T-helper 17 cell (primary cell): ENCODE measurements around the gene AKR1C1. TPM values are rescaled to one million over a fixed set of nuclear protein-coding genes. Genes with fewer than 3 reads are reported as not detected.
"Not testable (repeated sequence)": the region's sequence is repeated elsewhere in the genome, so short reads cannot be mapped to it uniquely, and the experiment has no call there.

Source experiments
- ATAC-seq: fragments of 150-1000 bp; cut with Tn5 transposase; 2 replicates; pipeline ENCODE4 v1.10.0; 2021; ENCODE audit warnings: mild to moderate bottlenecking, moderate library complexity
- DNase-seq, 3 donors: peaks; one replicate each; pipeline versions ENCODE4 v3.0.0 to v3.0.0-alpha.2; 2020 to 2021
- H3K9me3 ChIP-seq: one replicate; pipeline ENCODE4 v1.7.0; 2013; ENCODE audit warnings: low read length, mild to moderate bottlenecking; ENCODE audit not compliant: control insufficient read depth, poor library complexity, severe bottlenecking
- H3K27ac Mint-ChIP-seq: one replicate; pipeline ENCODE4 v1.8.0; 2022; ENCODE audit warnings: mild to moderate bottlenecking, moderate library complexity, mixed read lengths
- H3K27me3 Mint-ChIP-seq: one replicate; pipeline ENCODE4 v1.8.0; 2022; ENCODE audit warnings: mixed read lengths
- H3K36me3 Mint-ChIP-seq: one replicate; pipeline ENCODE4 v1.8.0; 2022; ENCODE audit warnings: low read depth, mixed read lengths
- H3K4me1 Mint-ChIP-seq: one replicate; pipeline ENCODE4 v1.8.0; 2022; ENCODE audit warnings: mild to moderate bottlenecking, mixed read lengths
- H3K4me3 Mint-ChIP-seq: one replicate; pipeline ENCODE4 v1.8.0; 2022; ENCODE audit warnings: mild to moderate bottlenecking, moderate library complexity, mixed read lengths
- total RNA-seq, 4 donors: library from RNA in 2 of 4; stranded (reverse) in 2 of 4; gene quantifications; one replicate each; pipeline ENCODE4 v1.2.3 and lab custom pipeline; 2022 to 2026

The AKR1C1 gene
- total RNA-seq, 2 donors from 2014 or later: 1.0 to 1.2 TPM

DNA sequence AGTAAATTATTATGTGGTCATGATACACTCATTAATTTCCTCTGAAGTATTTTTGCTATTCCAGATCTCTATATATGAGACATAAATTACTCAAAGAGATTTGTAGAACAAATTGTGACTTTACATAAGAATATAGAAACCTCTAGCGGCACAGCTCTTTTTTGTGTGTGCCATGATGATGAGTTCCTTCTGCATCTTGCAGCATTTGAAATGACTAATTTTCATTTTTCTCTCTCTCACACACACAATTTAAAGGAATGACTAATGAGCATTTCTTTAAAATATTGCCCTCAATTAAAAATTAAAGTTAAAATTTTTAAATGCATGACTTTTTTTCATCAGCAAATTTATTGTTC is 40.8 kb downstream of the AKR1C1 start:
- not testable (repeated sequence) for H3K9me3 ChIP-seq, H3K4me3 Mint-ChIP-seq, H3K36me3 Mint-ChIP-seq, H3K4me1 Mint-ChIP-seq, H3K27ac Mint-ChIP-seq, ATAC-seq, DNase-seq
- H3K27me3 Mint-ChIP-seq: peaks cover 36% of the 10 kb centered on the region

DNA sequence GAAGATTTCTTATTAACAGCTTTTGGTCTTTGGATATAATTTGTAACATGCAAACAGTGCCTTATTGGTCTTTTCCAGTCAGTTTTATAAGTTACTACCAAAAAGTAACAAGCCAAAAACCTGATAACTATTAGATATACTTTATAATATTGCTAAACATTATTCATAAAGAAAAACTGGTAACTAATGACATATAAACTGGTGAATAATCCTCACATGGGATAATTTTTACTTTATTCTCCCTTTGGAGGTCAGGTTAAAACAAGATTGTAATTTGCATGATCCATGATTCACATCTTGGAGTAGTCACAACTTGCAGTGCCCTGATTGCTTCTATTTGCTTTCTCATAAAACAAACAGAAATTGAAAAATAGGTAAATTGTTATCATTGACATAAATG is 41.3 kb downstream of the AKR1C1 start:
- H3K27ac Mint-ChIP-seq, ATAC-seq, H3K9me3 ChIP-seq, H3K4me3 Mint-ChIP-seq, H3K4me1 Mint-ChIP-seq, H3K36me3 Mint-ChIP-seq, DNase-seq: not testable (repeated sequence)
- peaks cover 35% of the 10 kb centered on the region for H3K27me3 Mint-ChIP-seq

DNA sequence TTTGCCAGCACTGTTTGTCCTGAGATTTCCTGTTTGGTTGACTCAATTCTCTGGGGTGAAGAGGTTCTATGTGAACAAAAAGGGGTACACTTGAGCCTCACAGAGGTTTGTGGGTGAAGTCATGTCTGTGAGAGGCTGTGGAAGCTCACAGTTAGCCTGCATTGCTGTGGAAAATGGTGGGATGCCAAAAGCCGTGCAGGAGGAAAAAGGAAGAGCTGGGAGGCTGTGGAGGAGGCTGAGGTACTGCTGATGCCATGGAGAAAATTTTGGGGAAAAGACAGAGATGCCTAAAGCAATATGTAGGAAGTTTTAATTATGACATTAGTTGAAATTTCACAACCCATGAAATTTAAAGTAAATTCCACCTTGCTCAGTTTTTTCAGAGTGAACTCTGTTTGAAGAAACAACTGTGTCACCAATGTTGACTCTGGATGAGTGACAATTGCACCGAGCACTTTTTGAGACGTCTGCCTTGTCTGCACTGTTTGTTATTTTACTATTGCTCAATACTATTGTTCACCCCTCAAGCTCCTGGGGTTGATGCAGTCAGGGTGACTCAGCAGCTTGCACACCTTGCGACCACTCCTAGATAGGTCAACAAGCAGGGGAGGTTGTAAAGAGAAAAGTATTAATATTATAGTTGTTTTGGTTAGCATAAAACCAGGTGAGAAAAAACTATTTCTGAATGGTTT is 45.8 kb downstream of the AKR1C1 start:
- not testable (repeated sequence) for H3K36me3 Mint-ChIP-seq, H3K4me1 Mint-ChIP-seq, DNase-seq, H3K27ac Mint-ChIP-seq, H3K4me3 Mint-ChIP-seq, ATAC-seq, H3K9me3 ChIP-seq
- H3K27me3 Mint-ChIP-seq: peaks cover 14% of the 10 kb centered on the region

DNA sequence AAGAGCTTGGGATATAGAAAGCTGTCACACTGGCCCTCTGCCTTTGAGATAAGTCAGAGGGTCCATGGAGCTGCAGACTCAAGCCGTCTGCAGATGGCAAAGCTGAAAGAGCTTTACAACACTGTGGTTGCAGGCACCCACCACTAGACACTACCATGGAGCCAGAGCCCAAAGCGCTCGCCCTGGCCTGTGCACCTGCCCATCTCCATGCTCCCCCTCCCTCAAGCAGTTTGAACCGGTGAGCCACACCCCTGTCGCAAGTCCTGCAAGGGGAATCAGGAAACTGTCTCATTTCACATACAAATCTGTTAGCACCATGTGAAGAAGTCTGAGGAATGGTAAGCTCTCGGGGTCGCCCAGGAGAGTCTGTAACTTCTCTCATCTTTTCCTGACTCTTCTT is 46.8 kb downstream of the AKR1C1 start:
- H3K27me3 Mint-ChIP-seq: peaks cover 12% of the 10 kb centered on the region
- H3K27ac Mint-ChIP-seq, H3K4me3 Mint-ChIP-seq, DNase-seq, H3K36me3 Mint-ChIP-seq, ATAC-seq, H3K9me3 ChIP-seq, H3K4me1 Mint-ChIP-seq: not testable (repeated sequence)

DNA sequence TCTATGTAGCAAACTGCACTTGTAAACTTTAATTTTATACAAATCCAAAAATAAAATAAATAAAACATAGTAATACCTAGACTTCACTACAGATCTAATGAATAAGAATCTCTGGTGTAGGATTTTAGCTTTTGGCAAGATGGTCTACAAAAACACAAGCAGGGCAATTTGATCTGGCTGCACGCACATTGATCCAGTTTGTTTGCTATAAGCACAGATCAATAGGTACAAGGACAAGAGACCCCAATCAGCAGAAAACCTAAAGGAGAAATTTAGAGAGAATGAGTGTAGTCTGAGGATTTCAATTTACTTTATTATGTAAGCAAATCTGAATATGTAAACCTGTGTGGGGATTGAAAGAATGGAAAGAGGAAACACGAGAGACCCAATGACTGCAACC is 48.2 kb downstream of the AKR1C1 start:
- not testable (repeated sequence) for H3K36me3 Mint-ChIP-seq, DNase-seq, ATAC-seq, H3K4me1 Mint-ChIP-seq, H3K9me3 ChIP-seq, H3K27ac Mint-ChIP-seq, H3K4me3 Mint-ChIP-seq
- peaks cover 14% of the 10 kb centered on the region for H3K27me3 Mint-ChIP-seq

DNA sequence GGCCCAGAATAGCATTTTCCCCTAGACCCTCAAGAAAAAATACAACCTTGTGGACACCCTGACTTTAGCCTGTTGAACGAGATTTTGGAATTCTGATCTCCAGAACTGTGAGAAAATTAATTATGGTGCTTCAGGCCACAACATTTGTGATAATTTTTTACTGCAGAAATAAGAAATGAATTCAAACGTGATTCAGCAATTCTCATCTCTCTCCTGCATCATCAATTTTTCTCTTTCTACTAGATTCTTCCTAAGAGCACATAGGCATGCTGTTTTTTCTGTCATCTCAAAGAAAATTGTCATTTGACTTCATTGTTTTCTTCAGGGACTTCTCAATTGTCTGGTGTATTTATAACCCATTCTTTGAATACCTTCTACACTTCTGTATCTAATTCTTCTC is 49.4 kb downstream of the AKR1C1 start:
- no peak overlapping the region for H3K27ac Mint-ChIP-seq
- H3K4me1 Mint-ChIP-seq: no peaks in the 10 kb centered on the region
- ATAC-seq (no peak), DNase-seq (no peak)
- no peak overlapping the region for H3K4me3 Mint-ChIP-seq
- peaks cover 14% of the 10 kb centered on the region for H3K27me3 Mint-ChIP-seq
- H3K9me3 ChIP-seq: no peaks in the 10 kb centered on the region
- no peaks in the 10 kb centered on the region for H3K36me3 Mint-ChIP-seq

DNA sequence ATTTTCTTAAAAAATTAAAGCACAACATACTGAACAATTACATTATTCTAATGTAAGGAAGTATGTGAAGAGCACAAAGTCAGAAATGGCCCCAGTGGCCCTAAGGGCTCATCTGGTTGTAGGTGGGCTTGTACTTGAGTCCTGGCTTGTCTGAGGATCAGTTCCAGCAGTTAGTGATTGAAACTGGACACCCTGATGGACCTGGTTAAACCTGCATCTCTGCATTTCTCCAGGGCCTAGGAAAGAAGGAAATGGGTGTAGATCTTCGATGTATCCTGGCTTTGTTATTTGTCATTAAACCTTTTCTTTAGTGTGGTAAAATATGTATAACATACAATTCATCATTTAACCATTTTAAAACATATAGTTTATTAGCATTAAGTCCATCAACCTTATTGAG is 50.2 kb downstream of the AKR1C1 start:
- ATAC-seq: no peak
- H3K4me3 Mint-ChIP-seq: no peak overlapping the region
- no peak overlapping the region for H3K27ac Mint-ChIP-seq
- no peak for DNase-seq
- H3K9me3 ChIP-seq: no peaks in the 10 kb centered on the region
- H3K36me3 Mint-ChIP-seq: no peaks in the 10 kb centered on the region
- H3K27me3 Mint-ChIP-seq: peaks cover 21% of the 10 kb centered on the region
- H3K4me1 Mint-ChIP-seq: peaks cover 2% of the 10 kb centered on the region

DNA sequence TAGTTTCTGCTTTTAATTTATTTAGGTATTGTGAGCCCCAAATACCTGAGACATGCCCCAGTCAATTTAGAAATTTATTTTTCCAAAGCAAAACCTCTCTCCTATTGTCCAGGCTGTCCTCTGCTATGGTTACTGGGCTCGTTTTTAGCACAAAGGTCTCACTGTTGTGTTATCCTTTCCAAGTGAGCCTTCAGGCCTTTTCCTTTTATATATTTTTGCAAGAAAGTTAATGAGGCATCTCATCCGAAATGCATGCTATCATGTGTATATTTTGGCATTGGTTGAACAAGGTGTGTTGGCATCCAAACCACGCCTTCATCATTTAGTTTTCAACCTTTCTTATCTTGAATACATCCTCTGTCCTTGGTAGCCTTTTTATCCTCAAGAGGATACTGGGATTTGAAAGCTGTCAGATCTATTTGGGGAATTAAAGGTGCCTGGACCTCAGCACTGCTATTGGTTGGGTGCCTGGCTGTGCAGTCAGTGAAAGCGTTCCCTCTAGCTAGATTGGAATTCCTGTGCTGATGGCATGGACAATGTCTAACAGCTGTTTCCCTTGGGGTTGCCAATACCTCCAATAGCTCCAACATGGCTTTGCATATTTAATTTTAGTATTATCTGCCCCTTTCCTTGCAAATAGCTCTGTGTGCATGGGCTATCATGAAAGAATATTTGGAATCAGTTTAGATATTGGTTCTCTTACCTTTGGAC is 51.1 kb downstream of the AKR1C1 start:
- H3K27me3 Mint-ChIP-seq: peaks cover 13% of the 10 kb centered on the region
- H3K27ac Mint-ChIP-seq, H3K4me3 Mint-ChIP-seq, H3K36me3 Mint-ChIP-seq, H3K4me1 Mint-ChIP-seq, ATAC-seq, H3K9me3 ChIP-seq, DNase-seq: not testable (repeated sequence)

DNA sequence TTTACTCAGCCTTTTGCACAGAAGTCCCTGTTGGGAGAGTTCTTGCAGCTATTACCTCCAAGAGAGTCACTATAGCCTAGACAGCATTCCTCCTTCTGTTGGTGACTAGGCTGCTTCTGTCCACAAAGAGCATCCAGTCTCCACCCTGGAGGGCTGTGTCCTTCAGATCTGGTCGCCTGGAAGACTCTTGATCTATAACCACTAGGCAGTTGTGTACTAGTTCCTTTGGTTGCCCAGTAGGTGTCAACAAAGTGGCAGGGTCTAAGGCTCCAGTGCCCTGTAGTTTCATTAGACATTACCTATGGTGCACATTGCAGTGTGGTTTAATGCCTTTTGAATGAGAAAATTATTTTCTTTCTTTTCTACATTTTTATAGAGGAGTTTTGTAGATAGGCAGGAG is 51.7 kb downstream of the AKR1C1 start:
- Mint-ChIP-seq H3K27me3 (peaks cover 13% of the 10 kb centered on the region), H3K4me3 (no peak overlapping the region), H3K4me1 (peaks cover 2% of the 10 kb centered on the region), H3K27ac (no peak overlapping the region), H3K36me3 (no peaks in the 10 kb centered on the region)
- DNase-seq: no peak
- H3K9me3 ChIP-seq: no peaks in the 10 kb centered on the region
- ATAC-seq: no peak

DNA sequence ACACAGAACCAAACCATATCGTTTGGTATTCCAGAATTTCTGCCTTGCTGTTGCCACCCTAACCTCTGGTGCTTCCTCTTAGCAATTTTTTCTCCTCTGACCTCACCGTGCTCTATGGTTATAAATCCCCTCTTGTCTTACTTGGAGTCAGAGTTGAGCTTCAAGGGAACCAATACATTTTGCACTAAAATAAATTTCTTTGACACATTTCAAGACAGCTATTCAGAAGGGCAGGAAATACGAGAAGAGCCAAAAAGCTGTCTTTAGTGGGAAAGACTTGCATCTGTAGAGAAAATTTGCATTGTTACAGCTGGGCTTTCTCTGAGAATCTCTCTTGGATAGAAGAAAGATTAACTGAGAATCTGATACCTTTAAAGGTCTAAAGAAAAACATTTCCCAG is 54.9 kb downstream of the AKR1C1 start:
- Mint-ChIP-seq H3K4me3 (no peak overlapping the region), H3K36me3 (no peaks in the 10 kb centered on the region), H3K27ac (no peak overlapping the region), H3K27me3 (peaks cover 17% of the 10 kb centered on the region), H3K4me1 (peaks cover 2% of the 10 kb centered on the region)
- H3K9me3 ChIP-seq: no peaks in the 10 kb centered on the region
- no peak for ATAC-seq
- DNase-seq: no peak

DNA sequence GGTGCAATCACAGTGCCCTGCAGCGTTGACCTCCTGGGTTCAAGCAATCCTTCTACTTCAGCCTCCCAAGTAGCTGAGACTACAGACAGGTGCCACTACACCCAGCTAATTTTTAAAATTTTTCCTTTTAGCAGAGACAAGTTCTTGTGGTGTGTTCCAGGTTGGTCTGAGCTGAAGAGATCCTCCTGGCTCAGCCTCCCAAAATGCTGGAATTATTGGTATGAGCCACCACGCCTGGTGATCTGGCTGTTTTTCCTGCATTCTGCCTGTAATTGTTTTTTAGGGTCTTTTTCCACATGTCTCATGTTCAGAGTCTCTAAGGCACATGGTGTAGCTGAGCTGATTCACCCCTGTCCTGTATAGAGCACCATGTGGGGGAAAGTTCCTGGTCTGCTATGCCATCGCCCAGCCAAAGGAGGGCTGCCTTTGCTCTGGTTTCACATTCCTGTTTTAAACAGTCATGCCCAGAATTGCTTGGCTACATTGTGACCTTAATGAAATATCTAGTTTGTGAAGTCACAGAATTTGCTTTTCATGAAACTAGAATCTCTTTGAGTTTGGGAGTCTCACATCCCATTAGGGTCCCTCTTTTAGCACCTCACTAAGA is 55.6 kb downstream of the AKR1C1 start:
- not testable (repeated sequence) for H3K27ac Mint-ChIP-seq, H3K9me3 ChIP-seq, H3K4me1 Mint-ChIP-seq, DNase-seq, ATAC-seq, H3K36me3 Mint-ChIP-seq, H3K4me3 Mint-ChIP-seq
- H3K27me3 Mint-ChIP-seq: peaks cover 23% of the 10 kb centered on the region

DNA sequence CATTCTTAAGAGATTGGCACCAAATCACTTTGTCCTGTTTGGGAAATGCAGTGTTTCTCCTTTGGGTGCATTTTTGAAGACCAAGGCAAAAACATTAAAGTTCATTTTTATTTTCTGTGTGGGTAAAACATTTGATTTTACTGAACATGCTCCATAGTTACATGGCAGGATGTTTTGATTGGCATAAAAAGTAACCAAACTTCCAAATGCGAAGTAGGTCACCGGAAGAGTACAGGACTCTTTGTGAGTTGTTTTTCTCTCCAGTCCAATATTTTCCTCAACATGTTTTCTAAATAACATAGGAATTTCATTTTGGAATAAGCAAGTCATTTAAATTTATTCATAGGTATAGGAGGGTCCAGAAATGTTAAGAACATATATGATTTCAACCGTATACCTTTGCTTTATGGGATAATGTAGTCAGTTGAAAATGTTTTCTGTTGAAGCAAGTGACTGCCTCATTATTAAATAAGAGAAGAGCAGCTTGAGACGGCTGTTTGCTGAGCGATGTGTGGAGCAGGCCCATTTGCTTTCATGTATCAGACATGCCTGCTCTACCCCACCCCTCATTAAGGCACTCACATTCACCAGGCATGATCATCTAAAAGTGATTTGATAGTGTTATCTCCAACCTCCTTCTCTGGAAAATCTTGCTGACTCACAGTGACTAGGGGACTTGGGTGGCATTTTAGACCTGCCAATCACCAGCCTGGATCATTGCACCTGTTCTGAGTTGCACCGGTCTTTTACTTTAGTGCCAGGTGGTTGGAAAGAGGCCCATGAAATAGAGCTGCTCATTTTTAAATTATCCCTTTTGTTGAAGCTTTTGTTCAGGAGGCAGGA is 56.8 kb downstream of the AKR1C1 start:
- not testable (repeated sequence) for H3K36me3 Mint-ChIP-seq, H3K4me3 Mint-ChIP-seq, DNase-seq, H3K4me1 Mint-ChIP-seq, H3K27ac Mint-ChIP-seq, ATAC-seq, H3K9me3 ChIP-seq
- H3K27me3 Mint-ChIP-seq: peaks cover 29% of the 10 kb centered on the region

DNA sequence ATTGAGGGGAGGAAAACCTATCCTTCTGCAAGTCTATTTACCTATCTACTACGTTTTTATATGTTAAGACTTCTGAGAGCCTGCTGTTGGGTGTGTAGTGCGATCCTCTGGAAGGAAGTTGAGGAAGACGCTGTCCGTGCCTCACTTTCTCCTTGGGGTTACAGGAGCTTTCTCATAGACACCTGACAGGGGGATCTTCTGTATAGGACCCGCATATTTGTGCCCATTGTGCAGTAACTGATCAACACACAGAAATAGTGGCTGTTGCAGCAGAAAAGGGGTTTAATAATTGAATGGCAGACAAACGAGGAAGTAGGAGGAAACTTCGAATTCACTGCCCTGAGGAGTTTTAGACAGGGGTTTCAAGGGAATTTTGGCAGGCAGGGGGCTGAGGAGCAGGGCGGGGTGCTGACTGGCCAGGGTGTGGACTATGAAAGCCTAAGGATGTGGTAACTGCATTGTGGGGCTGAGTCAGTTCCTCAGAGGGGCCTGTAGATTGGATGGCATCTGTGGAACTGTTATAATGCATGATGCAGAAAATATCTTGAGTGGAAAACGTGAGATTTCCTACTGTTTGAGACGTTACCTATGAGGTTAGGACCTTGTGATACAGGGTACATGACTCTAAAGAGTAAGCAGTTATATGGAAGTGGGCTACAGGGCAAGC is 58.5 kb downstream of the AKR1C1 start:
- H3K9me3 ChIP-seq, H3K4me1 Mint-ChIP-seq, H3K4me3 Mint-ChIP-seq, ATAC-seq, H3K27ac Mint-ChIP-seq, H3K36me3 Mint-ChIP-seq, DNase-seq: not testable (repeated sequence)
- peaks cover 35% of the 10 kb centered on the region for H3K27me3 Mint-ChIP-seq
